ENCODE data around the gene ADAMTSL3. TPM values are rescaled to one million over a fixed set of nuclear protein-coding genes. Genes with fewer than 3 reads are reported as not detected.

ADAMTSL3 gene
- total RNA-seq, 1 donor from 2014 or later = 2.4 TPM

DNA sequence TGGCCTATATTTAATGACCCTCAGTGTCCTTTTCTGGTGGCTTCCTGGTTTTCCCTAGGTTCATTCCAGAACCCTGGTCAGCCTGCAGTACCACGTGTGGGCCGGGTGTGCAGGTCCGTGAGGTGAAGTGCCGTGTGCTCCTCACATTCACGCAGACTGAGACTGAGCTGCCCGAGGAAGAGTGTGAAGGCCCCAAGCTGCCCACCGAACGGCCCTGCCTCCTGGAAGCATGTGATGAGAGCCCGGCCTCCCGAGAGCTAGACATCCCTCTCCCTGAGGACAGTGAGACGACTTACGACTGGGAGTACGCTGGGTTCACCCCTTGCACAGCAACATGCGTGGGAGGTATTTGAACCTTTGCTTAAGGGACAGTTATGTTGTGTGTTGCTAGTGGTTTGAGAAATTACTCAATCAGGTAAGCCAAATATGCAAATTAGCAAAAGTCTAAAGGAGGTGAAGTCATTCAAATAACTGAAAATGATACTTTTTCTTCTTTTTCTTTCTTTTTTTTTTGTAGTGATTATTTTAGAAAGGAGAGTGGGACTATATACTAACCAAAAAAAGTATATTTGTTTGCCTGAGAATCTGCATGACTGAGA lies 259.2 kb downstream of the ADAMTSL3 start:
- Histone ChIP-seq H3K9me3 (ENCODE audit: insufficient read depth, low read depth, low read length) (no peaks in the 10 kb centered on the region), H3K27ac (ENCODE audit: low read depth, low read length) (no peak overlapping the region), H3K36me3 (ENCODE audit: insufficient read depth, low read length) (no peaks in the 10 kb centered on the region), H3K4me3 (ENCODE audit: insufficient read depth, low read depth, low read length) (no peak overlapping the region), H3K9ac (ENCODE audit: low read length) (no peak overlapping the region), H2AFZ (ENCODE audit: low read depth, low read length) (no peak overlapping the region), H4K20me1 (ENCODE audit: insufficient read depth, low read length) (no peaks in the 10 kb centered on the region), H3K4me2 (ENCODE audit: low read length) (no peak overlapping the region), H3K79me2 (ENCODE audit: insufficient read depth, low read length) (no peaks in the 10 kb centered on the region), H3K4me1 (ENCODE audit: insufficient read depth, low read length) (no peaks in the 10 kb centered on the region), H3K27me3 (ENCODE audit: insufficient read depth, low read length) (no peaks in the 10 kb centered on the region)
- DNase-seq (ENCODE audit: low read depth) = no peak
- TF ChIP-seq, protein P1, sequence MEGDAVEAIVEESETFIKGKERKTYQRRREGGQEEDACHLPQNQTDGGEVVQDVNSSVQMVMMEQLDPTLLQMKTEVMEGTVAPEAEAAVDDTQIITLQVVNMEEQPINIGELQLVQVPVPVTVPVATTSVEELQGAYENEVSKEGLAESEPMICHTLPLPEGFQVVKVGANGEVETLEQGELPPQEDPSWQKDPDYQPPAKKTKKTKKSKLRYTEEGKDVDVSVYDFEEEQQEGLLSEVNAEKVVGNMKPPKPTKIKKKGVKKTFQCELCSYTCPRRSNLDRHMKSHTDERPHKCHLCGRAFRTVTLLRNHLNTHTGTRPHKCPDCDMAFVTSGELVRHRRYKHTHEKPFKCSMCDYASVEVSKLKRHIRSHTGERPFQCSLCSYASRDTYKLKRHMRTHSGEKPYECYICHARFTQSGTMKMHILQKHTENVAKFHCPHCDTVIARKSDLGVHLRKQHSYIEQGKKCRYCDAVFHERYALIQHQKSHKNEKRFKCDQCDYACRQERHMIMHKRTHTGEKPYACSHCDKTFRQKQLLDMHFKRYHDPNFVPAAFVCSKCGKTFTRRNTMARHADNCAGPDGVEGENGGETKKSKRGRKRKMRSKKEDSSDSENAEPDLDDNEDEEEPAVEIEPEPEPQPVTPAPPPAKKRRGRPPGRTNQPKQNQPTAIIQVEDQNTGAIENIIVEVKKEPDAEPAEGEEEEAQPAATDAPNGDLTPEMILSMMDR (IDR thresholded peaks at IDR 0.05; ENCODE audit: insufficient read depth, low read depth, low read length) = no peak
- TF ChIP-seq EZH2 (IDR thresholded peaks at IDR 0.05; ENCODE audit: insufficient read depth, low read length) = no peak
- FAIRE-seq = no peak
- Mint-ChIP-seq H3K4me1 (ENCODE audit: low read depth, unreplicated experiment) (peaks cover 3% of the 10 kb centered on the region), H3K9me3 (ENCODE audit: unreplicated experiment) (peaks cover 2% of the 10 kb centered on the region), H3K36me3 (ENCODE audit: low read depth, unreplicated experiment) (no peaks in the 10 kb centered on the region), H3K4me3 (ENCODE audit: unreplicated experiment) (no peak overlapping the region), H3K27me3 (ENCODE audit: low read depth, unreplicated experiment) (no peaks in the 10 kb centered on the region), H3K27ac (ENCODE audit: unreplicated experiment) (no peak overlapping the region)

DNA sequence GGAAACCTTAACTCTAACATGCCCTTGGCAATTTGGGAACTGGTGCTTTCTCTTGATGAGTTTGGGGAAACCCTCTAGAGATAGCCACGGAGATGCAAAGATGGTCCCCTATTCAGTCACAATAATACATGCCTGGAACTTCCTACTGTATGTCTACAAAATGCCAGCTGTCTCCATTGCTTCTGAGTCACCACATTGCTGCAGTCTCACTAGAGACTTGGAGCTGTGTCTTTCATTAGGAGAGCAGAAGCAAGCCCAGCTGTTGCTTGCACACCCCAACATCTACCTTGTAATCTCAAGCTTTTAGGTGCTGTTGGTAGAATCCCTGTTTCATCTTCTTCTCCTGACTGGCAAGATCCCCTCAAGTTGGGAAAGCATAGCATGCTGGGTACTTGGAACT lies 261.0 kb downstream of the ADAMTSL3 start:
- no peaks in the 10 kb centered on the region for H3K79me2 ChIP-seq (ENCODE audit: insufficient read depth, low read length)
- no peak for DNase-seq (ENCODE audit: low read depth)
- no peak for FAIRE-seq
- peaks cover 11% of the 10 kb centered on the region for H3K4me1 Mint-ChIP-seq (ENCODE audit: low read depth, unreplicated experiment)
- H3K27ac Mint-ChIP-seq (ENCODE audit: unreplicated experiment) = no peak overlapping the region
- no peak overlapping the region for H3K9ac ChIP-seq (ENCODE audit: low read length)
- H3K27ac ChIP-seq (ENCODE audit: low read depth, low read length) = no peak overlapping the region
- no peak for TF ChIP-seq EZH2 (IDR thresholded peaks at IDR 0.05; ENCODE audit: insufficient read depth, low read length)
- TF ChIP-seq, protein P1 (IDR thresholded peaks at IDR 0.05; ENCODE audit: insufficient read depth, low read depth, low read length) = no peak
- H4K20me1 ChIP-seq (ENCODE audit: insufficient read depth, low read length) = no peaks in the 10 kb centered on the region
- no peaks in the 10 kb centered on the region for H3K9me3 Mint-ChIP-seq (ENCODE audit: unreplicated experiment)
- H2AFZ ChIP-seq (ENCODE audit: low read depth, low read length) = no peak overlapping the region
- H3K4me3 Mint-ChIP-seq (ENCODE audit: unreplicated experiment) = no peak overlapping the region
- H3K36me3 Mint-ChIP-seq (ENCODE audit: low read depth, unreplicated experiment) = no peaks in the 10 kb centered on the region
- H3K27me3 ChIP-seq (ENCODE audit: insufficient read depth, low read length) = no peaks in the 10 kb centered on the region
- no peaks in the 10 kb centered on the region for H3K9me3 ChIP-seq (ENCODE audit: insufficient read depth, low read depth, low read length)
- no peak overlapping the region for H3K4me3 ChIP-seq (ENCODE audit: insufficient read depth, low read depth, low read length)
- H3K27me3 Mint-ChIP-seq (ENCODE audit: low read depth, unreplicated experiment) = no peaks in the 10 kb centered on the region
- H3K36me3 ChIP-seq (ENCODE audit: insufficient read depth, low read length) = no peaks in the 10 kb centered on the region
- H3K4me1 ChIP-seq (ENCODE audit: insufficient read depth, low read length) = no peaks in the 10 kb centered on the region
- H3K4me2 ChIP-seq (ENCODE audit: low read length) = no peak overlapping the region

DNA sequence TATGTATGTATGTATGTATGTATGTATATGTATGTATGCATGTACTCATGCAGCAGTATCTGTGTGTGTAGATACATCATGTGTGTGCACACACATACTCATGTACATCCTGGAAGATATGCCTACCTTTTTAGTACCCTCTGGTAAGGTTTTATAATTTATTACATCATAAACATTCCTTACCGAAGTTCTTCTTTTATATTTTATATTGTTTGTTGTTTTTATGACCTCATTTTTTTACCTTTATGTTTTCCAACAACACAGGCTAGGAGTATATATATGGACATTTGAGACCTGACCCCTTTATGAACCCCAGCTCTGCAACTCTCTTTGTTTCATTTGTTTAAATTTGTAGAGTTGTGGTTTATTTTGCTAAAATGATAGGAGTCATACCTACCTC lies 263.5 kb downstream of the ADAMTSL3 start:
- Histone ChIP-seq H3K9me3 (ENCODE audit: insufficient read depth, low read depth, low read length) (no peaks in the 10 kb centered on the region), H3K4me2 (ENCODE audit: low read length) (no peak overlapping the region), H3K27ac (ENCODE audit: low read depth, low read length) (no peak overlapping the region), H3K36me3 (ENCODE audit: insufficient read depth, low read length) (no peaks in the 10 kb centered on the region), H3K27me3 (ENCODE audit: insufficient read depth, low read length) (no peaks in the 10 kb centered on the region), H3K4me3 (ENCODE audit: insufficient read depth, low read depth, low read length) (no peak overlapping the region), H3K4me1 (ENCODE audit: insufficient read depth, low read length) (no peaks in the 10 kb centered on the region), H3K79me2 (ENCODE audit: insufficient read depth, low read length) (no peaks in the 10 kb centered on the region), H2AFZ (ENCODE audit: low read depth, low read length) (no peak overlapping the region), H4K20me1 (ENCODE audit: insufficient read depth, low read length) (no peaks in the 10 kb centered on the region), H3K9ac (ENCODE audit: low read length) (no peak overlapping the region)
- H3K27me3 Mint-ChIP-seq (ENCODE audit: low read depth, unreplicated experiment) = no peaks in the 10 kb centered on the region
- TF ChIP-seq, protein P1 (IDR thresholded peaks at IDR 0.05; ENCODE audit: insufficient read depth, low read depth, low read length) = no peak
- TF ChIP-seq EZH2 (IDR thresholded peaks at IDR 0.05; ENCODE audit: insufficient read depth, low read length) = no peak
- FAIRE-seq (no peak), DNase-seq (ENCODE audit: low read depth) (no peak)
- no peak overlapping the region for H3K4me3 Mint-ChIP-seq (ENCODE audit: unreplicated experiment)
- H3K36me3 Mint-ChIP-seq (ENCODE audit: low read depth, unreplicated experiment) = no peaks in the 10 kb centered on the region
- no peaks in the 10 kb centered on the region for H3K9me3 Mint-ChIP-seq (ENCODE audit: unreplicated experiment)
- H3K27ac Mint-ChIP-seq (ENCODE audit: unreplicated experiment) = no peak overlapping the region
- peaks cover 9% of the 10 kb centered on the region for H3K4me1 Mint-ChIP-seq (ENCODE audit: low read depth, unreplicated experiment)

Measured in astrocyte (in vitro differentiated cells and primary cell).